GM19099 (cell line): Measurements from ENCODE around the gene LRRC8E.

ENCODE experiments used
- POLR2A ChIP-seq: IDR thresholded peaks from 3 replicates; pipeline ENCODE4 v1.6.1; 2011; ENCODE audit warnings: low read depth; ENCODE audit not compliant: insufficient read length; ENCODE audit errors: extremely low read depth

The LRRC8E gene

GRCh38 chr19:7931221-7932061, 43.1 kb downstream of the LRRC8E start:
- TF ChIP-seq POLR2A, result no peak

- no peak for TF ChIP-seq POLR2A
Measured at GRCh38 chr19:7932276-7932929, 44.1 kb downstream of the LRRC8E start.

GRCh38 chr19:7932930-7933300, 44.6 kb downstream of the LRRC8E start:
- no peak for TF ChIP-seq POLR2A

GRCh38 chr19:7933411-7933810, 45.1 kb downstream of the LRRC8E start:
- no peak for TF ChIP-seq POLR2A

- no peak for TF ChIP-seq POLR2A
Measured at GRCh38 chr19:7933828-7934725, 45.8 kb downstream of the LRRC8E start.

- TF ChIP-seq POLR2A, result no peak
Measured at GRCh38 chr19:7934766-7935165, 46.5 kb downstream of the LRRC8E start.

- no peak for TF ChIP-seq POLR2A
Measured at GRCh38 chr19:7940841-7941240, 52.5 kb downstream of the LRRC8E start.

- TF ChIP-seq POLR2A, result no peak
Measured at GRCh38 chr19:7941895-7942596, 53.7 kb downstream of the LRRC8E start.

GRCh38 chr19:7942981-7943443, 54.7 kb downstream of the LRRC8E start:
- no peak for TF ChIP-seq POLR2A

- peak; percentile 88 for TF ChIP-seq POLR2A
Measured at GRCh38 chr19:7943444-7944176, 55.3 kb downstream of the LRRC8E start, which contains the start of gene TIMM44. Gene TIMM44, minus strand, starts transcription at chr19:7943666. Its CDS starts 15 bp downstream, at chr19:7943651.

GRCh38 chr19:7944177-7944761, 56.0 kb downstream of the LRRC8E start:
- no peak for TF ChIP-seq POLR2A

GRCh38 chr19:7947939-7948338, 59.6 kb downstream of the LRRC8E start:
- TF ChIP-seq POLR2A, result no peak
